HepG2 (cell line): Measurements from ENCODE around the gene MMRN1. TPM values are rescaled to one million over a fixed set of nuclear protein-coding genes. Genes with fewer than 3 reads are reported as not detected.

Experiments
- ATAC-seq: fragments of 200-7000 bp; cut with Tn5 transposase; 3 replicates; pipeline ENCODE4 v1.9.1; 2020; ENCODE audit warnings: mild to moderate bottlenecking, moderate library complexity
- BruUV-seq: library from RNA; stranded (reverse); fragments of 400-500 nt; replicated peaks from 2 replicates; lab custom pipeline; 2021; lab: Mats Ljungman, UMichigan
- CTCF ChIA-PET: fragments of 300-600 bp; formaldehyde crosslinking; extraction: SDS; loops from one replicate; lab custom pipeline; 2021; ENCODE audit warnings: low total read pairs, inconsistent platforms, low intra/inter-chr PET ratio; lab: Yijun Ruan, JAX
- POLR2A ChIA-PET: fragments of 350-600 bp; sonication (Branson Sonifier 250); formaldehyde crosslinking; loops from one replicate; lab custom pipeline; 2020; ENCODE audit warnings: antibody characterized with exemption, inconsistent platforms; lab: Yijun Ruan, JAX
- DNase-seq: peaks from one replicate; pipeline ENCODE4 v3.0.0-alpha.2; 2015; ENCODE audit warnings: low spot score
- FAIRE-seq: peaks from 3 replicates; lab custom pipeline; 2011; peaks lifted over from hg19 to GRCh38; lab: Jason Lieb, UNC
- H2AFZ ChIP-seq: one replicate; pipeline ENCODE4 v1.6.1; 2011; ENCODE audit warnings: low read length, inconsistent platforms
- H3K27ac ChIP-seq: fragments of 300-600 bp; 3 replicates; pipeline ENCODE4 v1.8.0; 2011; ENCODE audit warnings: mixed run types, mild to moderate bottlenecking, mixed read lengths, low read length, inconsistent platforms; ENCODE audit not compliant: insufficient read depth; ENCODE audit errors: extremely low read length
- H3K27me3 ChIP-seq, 2 experiments: fragments of 200-600 bp in 1 of 2; 2 replicates in 1 of 2; 3 replicates in 1 of 2; pipeline versions ENCODE4 v1.6.0 to v1.8.0; 2011; ENCODE audit warnings: low read length in 2 of 2, mild to moderate bottlenecking in 2 of 2, moderate library complexity in 2 of 2, inconsistent platforms in 1 of 2; ENCODE audit not compliant: insufficient read depth in 2 of 2, control insufficient read depth in 1 of 2
- H3K36me3 ChIP-seq, 2 experiments: fragments of 200-600 bp in 1 of 2; replicated peaks in 1 of 2; 2 replicates in 1 of 2; 3 replicates in 1 of 2; pipeline versions ENCODE4 v1.5.1 to v1.8.0; 2011; ENCODE audit warnings: low read length in 2 of 2, inconsistent platforms in 1 of 2; ENCODE audit not compliant: insufficient read depth in 2 of 2, control insufficient read depth in 1 of 2
- H3K4me1 ChIP-seq: 2 replicates; pipeline ENCODE4 v1.5.1; 2012; ENCODE audit warnings: low read length, inconsistent platforms; ENCODE audit not compliant: insufficient read depth
- H3K4me2 ChIP-seq: 2 replicates; pipeline ENCODE4 v1.6.0; 2011; ENCODE audit warnings: low read depth, low read length, inconsistent platforms
- H3K4me3 ChIP-seq, 3 experiments: fragments of 200-600 bp in 1 of 3; sonication (generic), shearing (Covaris generic) in 1 of 3; replicated peaks in 1 of 3; 2 replicates each; pipeline ENCODE4 v1.5.1; 2011 to 2016; ENCODE audit warnings: low read length in 3 of 3, inconsistent platforms in 2 of 3, low read depth in 2 of 3, mild to moderate bottlenecking in 2 of 3, control low read depth in 1 of 3, mixed read lengths in 1 of 3; ENCODE audit not compliant: insufficient read depth in 1 of 3
- H3K79me2 ChIP-seq: one replicate; pipeline ENCODE4 v1.6.1; 2011; ENCODE audit warnings: low read length, inconsistent platforms; ENCODE audit not compliant: insufficient read depth
- H3K9ac ChIP-seq: 2 replicates; pipeline ENCODE4 v1.6.0; 2011; ENCODE audit warnings: mild to moderate bottlenecking, low read depth, low read length, inconsistent platforms; ENCODE audit not compliant: insufficient read depth
- H3K9me3 ChIP-seq: 2 replicates; pipeline ENCODE4 v1.5.1; 2012; ENCODE audit warnings: mild to moderate bottlenecking, low read length
- H4K20me1 ChIP-seq: 2 replicates; pipeline ENCODE4 v1.6.0; 2011; ENCODE audit warnings: inconsistent platforms, mild to moderate bottlenecking, low read length, moderate library complexity; ENCODE audit not compliant: insufficient read depth
- ASH2L ChIP-seq: fragments of 300-600, 200-600 bp; sonication (generic); IDR thresholded peaks from 2 replicates; pipeline ENCODE4 v1.7.0; 2017; ENCODE audit warnings: low read depth, mild to moderate bottlenecking, moderate library complexity, mixed read lengths, low read length; ENCODE audit not compliant: insufficient read length
- GATAD2A ChIP-seq: IDR thresholded peaks from 2 replicates; pipeline ENCODE4 v1.6.1; 2016
- HNF4A ChIP-seq: sonication (generic); formaldehyde crosslinking; IDR thresholded peaks from 2 replicates; pipeline ENCODE4 v1.4.0; 2020; ENCODE audit warnings: missing genetic modification reagents
- HNF4G ChIP-seq, 2 experiments: sonication (generic) in 1 of 2; formaldehyde crosslinking in 1 of 2; IDR thresholded peaks; 2 replicates each; pipeline versions ENCODE4 v1.4.0 to v1.6.1; 2011 to 2020; ENCODE audit warnings: borderline replicate concordance in 2 of 2, low read depth in 2 of 2, mild to moderate bottlenecking in 2 of 2, low read length in 1 of 2, missing genetic modification reagents in 1 of 2, moderate library complexity in 1 of 2
- NCOR1 ChIP-seq: fragments of 200-600 bp; sonication (generic); IDR thresholded peaks from 2 replicates; pipeline ENCODE4 v1.7.0; 2017; ENCODE audit warnings: antibody characterized with exemption, low read length, borderline replicate concordance
- SRSF4 ChIP-seq: fragments of 200-400 bp; formaldehyde crosslinking; IDR thresholded peaks from one replicate; pipeline ENCODE4 v1.6.1; 2018; ENCODE audit warnings: mild to moderate bottlenecking, low read depth, low read length, moderate library complexity; ENCODE audit not compliant: poor library complexity, severe bottlenecking
- WIZ ChIP-seq: sonication (generic); formaldehyde crosslinking; IDR thresholded peaks from 2 replicates; pipeline ENCODE4 v1.5.1; 2020; ENCODE audit warnings: mild to moderate bottlenecking, missing genetic modification reagents
- ZNF543 ChIP-seq: sonication (generic); formaldehyde crosslinking; IDR thresholded peaks from 2 replicates; pipeline ENCODE4 v1.4.0; 2020; ENCODE audit warnings: mild to moderate bottlenecking, missing genetic modification reagents
- ZNF644 ChIP-seq: IDR thresholded peaks from 2 replicates; pipeline ENCODE4 v1.6.1; 2016; ENCODE audit warnings: low read depth
- ZNF841 ChIP-seq: sonication (generic); formaldehyde crosslinking; IDR thresholded peaks from 2 replicates; pipeline ENCODE4 v1.8.1; 2023; ENCODE audit warnings: missing genetic modification reagents, borderline replicate concordance
- WGBS: methylation state at CpG from one replicate; pipeline ENCODE4 v1.1.6; 2017; ENCODE audit warnings: low lambda C conversion rate; 5-methylcytosine and 5-hydroxymethylcytosine counted together
- in situ Hi-C: cut with HindIII; loops from 2 replicates; pipeline ENCODE4 v1.10.0; 2017; ENCODE audit warnings: low pct_unique_long_range_greater_than_20kb; ENCODE audit not compliant: extremely low pct_ligation_motif_present
- intact Hi-C: fragments of 100-400 bp; cut with micrococcal nuclease; formaldehyde crosslinking; loops from one replicate; pipeline ENCODE4 v1.10.0; 2022; ENCODE audit not compliant: unreplicated experiment
- polyA plus RNA-seq, 8 experiments: library from polyadenylated mRNA; depleted of rRNA in 3 of 8; stranded (reverse) in 7 of 8; unstranded in 1 of 8; fragments of >200 nt; fragmentation: Illumina TruSeq in 4 of 8; extraction: Trizol in 4 of 8; gene quantifications; 2 replicates each; pipeline versions ENCODE4 v1.2.1 to v1.2.3, GENCODE V29; 2011 to 2016; ENCODE audit warnings: low read depth in 4 of 8, missing spikeins in 1 of 8, mixed read lengths in 1 of 8; ENCODE audit not compliant: insufficient read depth in 1 of 8
- total RNA-seq, 5 experiments: library from RNA; depleted of rRNA; stranded (reverse); fragments of >200 nt; fragmentation: Illumina TruSeq; extraction: Trizol; gene quantifications; 2 replicates each; pipeline ENCODE4 v1.2.3, GENCODE V29; 2016; ENCODE audit warnings: low read depth in 1 of 5
- TF ChIP-seq, protein P1 (sequence below): sonication (generic); formaldehyde crosslinking; IDR thresholded peaks from 2 replicates; pipeline ENCODE4 v1.5.1; 2020; ENCODE audit warnings: missing genetic modification reagents, mild to moderate bottlenecking, borderline replicate concordance
- TF ChIP-seq, protein P2 (sequence below): IDR thresholded peaks from 2 replicates; pipeline ENCODE4 v1.4.0; 2020; ENCODE audit warnings: mild to moderate bottlenecking, missing genetic modification reagents
- TF ChIP-seq, protein P3 (sequence below): sonication (generic); formaldehyde crosslinking; IDR thresholded peaks from 2 replicates; pipeline ENCODE4 v1.5.0; 2020; ENCODE audit warnings: mild to moderate bottlenecking, missing genetic modification reagents, borderline replicate concordance

MMRN1 gene
- total and polyA plus RNA-seq, 2 of the 13 experiments (the other 11 are each of a cell fraction or from before 2014, with no cell fraction given) = not detected

DNA sequence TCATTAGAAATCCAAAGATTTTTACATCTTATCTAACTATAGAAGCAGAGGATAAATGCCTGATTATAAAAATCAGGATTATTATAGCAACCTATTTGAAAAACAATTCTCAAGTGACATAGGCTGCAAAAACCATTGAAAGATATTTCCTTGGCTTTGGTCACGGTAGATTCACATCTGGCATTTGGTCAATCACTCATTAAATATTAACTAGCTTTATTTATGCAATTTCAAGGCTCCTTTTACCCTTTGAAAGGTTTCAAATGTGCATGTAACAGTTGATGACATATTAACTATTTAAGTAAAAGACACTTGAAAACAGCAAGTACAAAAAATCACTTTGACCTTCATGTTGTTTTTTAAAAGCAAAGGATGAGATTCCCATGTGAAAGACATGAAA lies 98.1 kb downstream of the MMRN1 start (continued):
- TF ChIP-seq, protein P1, sequence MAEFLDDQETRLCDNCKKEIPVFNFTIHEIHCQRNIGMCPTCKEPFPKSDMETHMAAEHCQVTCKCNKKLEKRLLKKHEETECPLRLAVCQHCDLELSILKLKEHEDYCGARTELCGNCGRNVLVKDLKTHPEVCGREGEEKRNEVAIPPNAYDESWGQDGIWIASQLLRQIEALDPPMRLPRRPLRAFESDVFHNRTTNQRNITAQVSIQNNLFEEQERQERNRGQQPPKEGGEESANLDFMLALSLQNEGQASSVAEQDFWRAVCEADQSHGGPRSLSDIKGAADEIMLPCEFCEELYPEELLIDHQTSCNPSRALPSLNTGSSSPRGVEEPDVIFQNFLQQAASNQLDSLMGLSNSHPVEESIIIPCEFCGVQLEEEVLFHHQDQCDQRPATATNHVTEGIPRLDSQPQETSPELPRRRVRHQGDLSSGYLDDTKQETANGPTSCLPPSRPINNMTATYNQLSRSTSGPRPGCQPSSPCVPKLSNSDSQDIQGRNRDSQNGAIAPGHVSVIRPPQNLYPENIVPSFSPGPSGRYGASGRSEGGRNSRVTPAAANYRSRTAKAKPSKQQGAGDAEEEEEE (CRISPR knock-in tag) = no peak

DNA sequence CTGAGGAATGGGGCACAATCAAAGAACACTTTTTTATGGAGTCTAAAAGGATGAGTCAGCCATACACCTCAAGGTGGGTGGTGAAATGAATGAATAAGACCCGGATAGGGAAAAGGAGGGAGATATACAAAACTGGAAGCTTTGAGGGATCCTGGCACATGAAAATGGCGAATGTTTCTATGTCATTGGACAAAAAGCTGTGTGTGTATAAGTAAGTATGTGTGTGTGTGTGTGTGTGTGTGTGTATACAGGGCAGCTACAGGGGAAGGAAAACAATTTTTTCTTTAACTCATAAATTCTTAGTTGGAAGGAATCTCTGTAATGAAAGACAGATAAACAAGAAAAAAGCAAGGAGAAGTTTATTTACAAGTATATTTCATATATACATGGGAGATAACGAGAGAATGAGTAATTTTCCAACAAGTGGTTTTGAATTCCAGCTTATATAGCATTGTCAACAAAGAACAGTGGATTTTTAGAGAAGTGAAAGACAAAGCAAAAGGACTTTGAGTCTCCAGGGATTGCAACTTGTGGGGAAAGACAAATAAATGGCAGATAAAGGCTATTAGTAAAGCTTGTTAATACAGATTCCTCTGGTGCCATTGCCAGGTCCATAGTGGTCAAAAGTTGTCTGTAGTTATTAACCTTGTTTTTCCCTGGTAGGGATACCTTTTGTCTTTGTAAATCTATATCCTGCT lies 99.7 kb downstream of the MMRN1 start:
- no peaks in the 10 kb centered on the region for H4K20me1 ChIP-seq
- ChIA-PET POLR2A (no interaction called here), CTCF (no interaction called here)
- H2AFZ ChIP-seq = peak overlapping the region; percentile 50
- no peak overlapping the region for H3K9ac ChIP-seq
- H3K79me2 ChIP-seq = no peaks in the 10 kb centered on the region
- BruUV-seq = no TSS peak
- ATAC-seq (peak; percentile 87), FAIRE-seq (no peak), DNase-seq (peak; percentile 68)
- H3K27ac ChIP-seq = peak overlapping the region; percentile 7
- 13% methylated on average over 3 of the region's 3 CpGs for WGBS
- peak overlapping the region; percentile 26 for H3K4me2 ChIP-seq
- in situ Hi-C loops (no loop called here), intact Hi-C loops (no loop called here)
- H3K36me3 ChIP-seq = no peaks in the 10 kb centered on the region
- peaks cover 34% of the 10 kb centered on the region for H3K4me1 ChIP-seq
- no peak overlapping the region for H3K4me3 ChIP-seq
- H3K27me3 ChIP-seq = no peaks in the 10 kb centered on the region
- no peaks in the 10 kb centered on the region for H3K9me3 ChIP-seq
- TF ChIP-seq ASH2L (peak; percentile 46), ZNF644 (no peak), WIZ (CRISPR knock-in tag) (no peak), HNF4G (IDR thresholded peaks at IDR 0.05; ENCODE audit: borderline replicate concordance, low read depth, low read length) (peak; percentile 29; the same call in 1 of the 2 replicates), HNF4G (CRISPR knock-in tag; IDR thresholded peaks at IDR 0.05; ENCODE audit: borderline replicate concordance, low read depth) (no peak), GATAD2A (CRISPR knock-in tag) (0 out of 2 replicates have a peak, but pooled peaks have one; percentile 16), ZNF543 (CRISPR knock-in tag) (no peak), ZNF841 (CRISPR knock-in tag) (no peak), NCOR1 (peak; percentile 33; the same call in 1 of the 2 replicates), HNF4A (CRISPR knock-in tag) (peak; percentile 22; the same call in 1 of the 2 replicates), SRSF4 (no peak)
- TF ChIP-seq, protein P2, sequence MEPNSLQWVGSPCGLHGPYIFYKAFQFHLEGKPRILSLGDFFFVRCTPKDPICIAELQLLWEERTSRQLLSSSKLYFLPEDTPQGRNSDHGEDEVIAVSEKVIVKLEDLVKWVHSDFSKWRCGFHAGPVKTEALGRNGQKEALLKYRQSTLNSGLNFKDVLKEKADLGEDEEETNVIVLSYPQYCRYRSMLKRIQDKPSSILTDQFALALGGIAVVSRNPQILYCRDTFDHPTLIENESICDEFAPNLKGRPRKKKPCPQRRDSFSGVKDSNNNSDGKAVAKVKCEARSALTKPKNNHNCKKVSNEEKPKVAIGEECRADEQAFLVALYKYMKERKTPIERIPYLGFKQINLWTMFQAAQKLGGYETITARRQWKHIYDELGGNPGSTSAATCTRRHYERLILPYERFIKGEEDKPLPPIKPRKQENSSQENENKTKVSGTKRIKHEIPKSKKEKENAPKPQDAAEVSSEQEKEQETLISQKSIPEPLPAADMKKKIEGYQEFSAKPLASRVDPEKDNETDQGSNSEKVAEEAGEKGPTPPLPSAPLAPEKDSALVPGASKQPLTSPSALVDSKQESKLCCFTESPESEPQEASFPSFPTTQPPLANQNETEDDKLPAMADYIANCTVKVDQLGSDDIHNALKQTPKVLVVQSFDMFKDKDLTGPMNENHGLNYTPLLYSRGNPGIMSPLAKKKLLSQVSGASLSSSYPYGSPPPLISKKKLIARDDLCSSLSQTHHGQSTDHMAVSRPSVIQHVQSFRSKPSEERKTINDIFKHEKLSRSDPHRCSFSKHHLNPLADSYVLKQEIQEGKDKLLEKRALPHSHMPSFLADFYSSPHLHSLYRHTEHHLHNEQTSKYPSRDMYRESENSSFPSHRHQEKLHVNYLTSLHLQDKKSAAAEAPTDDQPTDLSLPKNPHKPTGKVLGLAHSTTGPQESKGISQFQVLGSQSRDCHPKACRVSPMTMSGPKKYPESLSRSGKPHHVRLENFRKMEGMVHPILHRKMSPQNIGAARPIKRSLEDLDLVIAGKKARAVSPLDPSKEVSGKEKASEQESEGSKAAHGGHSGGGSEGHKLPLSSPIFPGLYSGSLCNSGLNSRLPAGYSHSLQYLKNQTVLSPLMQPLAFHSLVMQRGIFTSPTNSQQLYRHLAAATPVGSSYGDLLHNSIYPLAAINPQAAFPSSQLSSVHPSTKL (CRISPR knock-in tag) = peak; percentile 46; the same call in 1 of the 2 replicates
- TF ChIP-seq, protein P3, sequence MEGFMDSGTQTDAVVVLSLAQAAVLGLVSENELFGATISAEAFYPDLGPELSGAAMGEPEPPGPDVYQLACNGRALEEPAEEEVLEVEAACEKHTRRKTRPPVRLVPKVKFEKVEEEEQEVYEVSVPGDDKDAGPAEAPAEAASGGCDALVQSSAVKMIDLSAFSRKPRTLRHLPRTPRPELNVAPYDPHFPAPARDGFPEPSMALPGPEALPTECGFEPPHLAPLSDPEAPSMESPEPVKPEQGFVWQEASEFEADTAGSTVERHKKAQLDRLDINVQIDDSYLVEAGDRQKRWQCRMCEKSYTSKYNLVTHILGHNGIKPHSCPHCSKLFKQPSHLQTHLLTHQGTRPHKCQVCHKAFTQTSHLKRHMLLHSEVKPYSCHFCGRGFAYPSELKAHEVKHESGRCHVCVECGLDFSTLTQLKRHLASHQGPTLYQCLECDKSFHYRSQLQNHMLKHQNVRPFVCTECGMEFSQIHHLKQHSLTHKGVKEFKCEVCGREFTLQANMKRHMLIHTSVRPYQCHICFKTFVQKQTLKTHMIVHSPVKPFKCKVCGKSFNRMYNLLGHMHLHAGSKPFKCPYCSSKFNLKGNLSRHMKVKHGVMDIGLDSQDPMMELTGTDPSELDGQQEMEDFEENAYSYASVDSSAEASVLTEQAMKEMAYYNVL (CRISPR knock-in tag) = 0 out of 2 replicates have a peak, but pooled peaks have one; percentile 40
